22Rv1 (cell line): ENCODE measurements around the gene CEACAM16.

Experiments
- CTCF ChIP-seq: fragments of 450-650 bp; IDR thresholded peaks from 2 replicates; pipeline ENCODE4 v1.5.1; 2017; ENCODE audit warnings: mild to moderate bottlenecking
- ZFX ChIP-seq: fragments of 450-650 bp; IDR thresholded peaks from 2 replicates; pipeline ENCODE4 v1.6.1; 2017; ENCODE audit warnings: antibody characterized with exemption, borderline replicate concordance

DNA sequence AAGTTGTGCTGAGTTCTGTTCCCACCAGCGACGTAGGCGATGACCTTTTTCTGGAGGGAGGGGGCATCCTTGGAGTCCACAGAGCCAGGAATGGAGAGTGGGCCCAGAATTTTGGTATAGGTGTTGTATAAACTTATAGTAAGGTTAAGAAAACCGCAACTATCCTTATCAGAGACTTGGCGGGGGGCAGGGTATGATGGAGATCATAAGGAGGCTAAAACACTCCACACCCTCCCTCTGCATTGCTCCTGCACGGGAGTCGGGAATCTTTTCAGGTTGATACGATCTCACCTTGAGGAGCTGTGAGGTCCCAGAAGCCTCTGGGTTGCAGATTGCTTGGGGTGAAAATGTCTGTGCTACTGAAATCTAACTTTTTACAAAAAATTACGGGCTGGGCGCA lies 34.0 kb upstream of the CEACAM16 start:
- TF ChIP-seq CTCF (no peak), ZFX (no peak)
